WI38 (cell line): ENCODE measurements around the gene RBBP7.

Source experiments
- H3K4me3 ChIP-seq: 2 replicates; pipeline ENCODE4 v1.5.1; 2011; ENCODE audit warnings: low read depth, mild to moderate bottlenecking, control low read depth, low read length
- TF ChIP-seq, protein P1 (sequence below): IDR thresholded peaks from 2 replicates; pipeline ENCODE4 v1.5.1; 2012; ENCODE audit warnings: low read depth, mild to moderate bottlenecking, control low read depth, low read length

Gene RBBP7

GRCh38 chrX:16848541-16848940 lies 21.6 kb downstream of the RBBP7 start:
- TF ChIP-seq, protein P1, sequence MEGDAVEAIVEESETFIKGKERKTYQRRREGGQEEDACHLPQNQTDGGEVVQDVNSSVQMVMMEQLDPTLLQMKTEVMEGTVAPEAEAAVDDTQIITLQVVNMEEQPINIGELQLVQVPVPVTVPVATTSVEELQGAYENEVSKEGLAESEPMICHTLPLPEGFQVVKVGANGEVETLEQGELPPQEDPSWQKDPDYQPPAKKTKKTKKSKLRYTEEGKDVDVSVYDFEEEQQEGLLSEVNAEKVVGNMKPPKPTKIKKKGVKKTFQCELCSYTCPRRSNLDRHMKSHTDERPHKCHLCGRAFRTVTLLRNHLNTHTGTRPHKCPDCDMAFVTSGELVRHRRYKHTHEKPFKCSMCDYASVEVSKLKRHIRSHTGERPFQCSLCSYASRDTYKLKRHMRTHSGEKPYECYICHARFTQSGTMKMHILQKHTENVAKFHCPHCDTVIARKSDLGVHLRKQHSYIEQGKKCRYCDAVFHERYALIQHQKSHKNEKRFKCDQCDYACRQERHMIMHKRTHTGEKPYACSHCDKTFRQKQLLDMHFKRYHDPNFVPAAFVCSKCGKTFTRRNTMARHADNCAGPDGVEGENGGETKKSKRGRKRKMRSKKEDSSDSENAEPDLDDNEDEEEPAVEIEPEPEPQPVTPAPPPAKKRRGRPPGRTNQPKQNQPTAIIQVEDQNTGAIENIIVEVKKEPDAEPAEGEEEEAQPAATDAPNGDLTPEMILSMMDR, result no peak
- H3K4me3 ChIP-seq, result no peak overlapping the region

DNA sequence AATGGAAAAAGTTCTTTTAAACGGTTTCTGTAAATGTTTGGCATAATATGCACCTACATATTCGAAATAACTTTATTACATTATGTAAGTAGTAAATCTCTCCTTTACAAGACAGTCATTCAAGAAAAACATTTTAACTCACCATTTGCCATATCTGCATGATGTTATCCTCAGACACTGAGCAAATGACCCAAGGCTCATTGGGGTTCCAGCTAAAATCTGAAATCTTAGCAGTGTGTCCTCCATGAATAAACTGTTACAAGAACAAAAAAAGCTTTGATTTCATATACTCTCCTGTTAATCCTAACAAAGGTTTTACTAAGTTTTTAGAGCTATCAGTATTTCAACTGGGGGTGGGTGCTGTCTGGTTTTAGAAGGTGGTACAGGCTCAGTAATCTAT lies 24.5 kb downstream of the RBBP7 start:
- H3K4me3 ChIP-seq, result no peak overlapping the region
- TF ChIP-seq, protein P1, result no peak

GRCh38 chrX:16843208-16843909 lies 26.8 kb downstream of the RBBP7 start:
- TF ChIP-seq, protein P1, result no peak
- H3K4me3 ChIP-seq, result no peak overlapping the region

GRCh38 chrX:16842684-16843083 lies 27.5 kb downstream of the RBBP7 start:
- TF ChIP-seq, protein P1, result no peak
- no peak overlapping the region for H3K4me3 ChIP-seq

DNA sequence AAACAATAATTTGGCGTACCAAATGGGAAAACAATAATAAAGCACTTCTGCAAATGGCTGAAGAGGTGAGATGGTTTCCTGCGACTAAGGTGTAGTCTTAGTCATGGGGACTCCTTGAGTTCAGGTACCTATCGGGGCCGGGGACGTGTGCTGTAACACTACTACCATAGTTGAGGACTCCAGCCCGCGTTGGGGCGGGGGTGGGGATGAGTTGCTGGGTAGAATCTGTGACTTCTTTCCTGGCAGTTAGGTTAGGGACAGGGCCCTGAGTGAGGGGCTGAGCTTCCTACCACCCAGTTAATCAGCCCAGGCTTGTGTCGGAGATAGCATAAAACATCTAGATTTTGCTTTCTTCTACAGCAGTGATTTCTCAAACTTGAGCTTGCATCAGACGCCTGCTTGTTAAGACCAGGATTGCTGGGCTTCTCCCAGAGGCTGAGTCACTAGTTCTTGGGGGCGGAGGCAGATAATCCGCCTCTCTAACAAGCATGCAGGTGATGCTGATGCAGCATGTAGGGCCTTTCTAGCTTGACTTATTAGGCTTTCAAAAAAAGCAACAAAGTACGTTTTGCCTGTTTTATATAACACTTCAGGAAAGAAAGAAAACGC lies 30.2 kb downstream of the RBBP7 start:
- TF ChIP-seq, protein P1, result no peak
- H3K4me3 ChIP-seq, result no peak overlapping the region

DNA sequence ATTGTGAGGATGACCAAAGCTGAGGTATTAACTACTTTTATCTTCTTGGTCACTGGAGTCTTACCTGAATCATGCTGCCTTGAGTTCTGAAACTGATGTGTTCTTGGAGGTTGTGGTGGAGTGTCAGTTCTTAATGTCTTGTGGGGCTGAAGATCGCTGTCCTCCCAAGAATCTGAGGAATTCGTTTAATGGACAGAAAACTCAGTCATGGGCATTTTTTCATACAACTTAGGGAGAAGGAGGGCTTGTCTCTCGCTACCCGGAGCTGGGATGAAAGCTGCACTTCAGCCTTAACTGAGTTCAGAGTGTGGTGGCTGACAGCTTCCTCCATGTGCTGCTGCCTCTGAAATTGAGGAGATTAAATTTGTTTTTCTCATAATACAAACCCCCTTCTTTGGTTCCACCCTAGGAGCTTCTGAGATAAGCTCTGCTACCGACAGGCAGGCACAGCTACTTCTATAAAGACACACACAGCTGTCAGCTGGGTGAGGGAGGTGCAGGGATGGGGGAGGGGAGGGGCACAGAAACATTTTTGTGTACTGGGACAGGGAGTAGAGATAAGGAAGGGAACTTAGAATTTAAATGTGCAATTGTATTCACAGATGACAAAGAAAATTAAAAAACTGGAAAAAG lies 30.8 kb downstream of the RBBP7 start:
- no peak overlapping the region for H3K4me3 ChIP-seq
- TF ChIP-seq, protein P1, result no peak
